ENCODE results near the gene ENOX1.

ENOX1 gene

GRCh38 chr13:43483930-43484329, 302.8 kb downstream of the ENOX1 start:
- no peak for TF ChIP-seq TAF1 (IDR thresholded peaks at IDR 0.05; ENCODE audit: borderline replicate concordance, insufficient read depth, low read length)
- TF ChIP-seq REST (IDR thresholded peaks at IDR 0.05; ENCODE audit: insufficient read depth in 1 of 2, low read depth in 2 of 2, low read length in 2 of 2): no peak
- no peak for TF ChIP-seq FOXP2 (optimal IDR thresholded peaks at IDR 0.05; ENCODE audit: borderline replicate concordance, extremely low read depth, extremely low read length, insufficient read depth)
- no peak for TF ChIP-seq POLR2AphosphoS5 (IDR thresholded peaks at IDR 0.05; ENCODE audit: low read depth, low read length)
- TF ChIP-seq SIN3A (IDR thresholded peaks at IDR 0.05; ENCODE audit: borderline replicate concordance, insufficient read depth, low read length): no peak

DNA sequence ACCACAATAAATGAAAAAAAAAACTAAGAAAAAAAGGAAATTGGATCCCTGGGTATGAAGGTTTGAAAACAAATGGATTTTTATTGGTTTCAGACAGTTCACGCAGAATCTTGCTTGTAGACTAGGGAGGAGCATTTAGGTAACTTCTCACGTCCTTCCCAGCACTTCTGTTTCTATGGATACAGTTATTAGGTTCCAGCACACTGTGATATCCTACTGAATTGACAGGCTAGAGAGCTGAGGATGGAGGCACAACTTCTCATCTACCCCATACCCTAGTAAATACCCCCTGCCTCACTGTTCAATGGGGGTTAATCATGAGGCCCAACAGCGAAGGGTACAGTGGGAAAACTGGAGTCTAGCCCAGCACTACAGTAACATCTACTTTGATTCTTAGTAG, 304.1 kb downstream of the ENOX1 start:
- no peak for TF ChIP-seq POLR2AphosphoS5 (IDR thresholded peaks at IDR 0.05; ENCODE audit: low read depth, low read length)
- no peak for TF ChIP-seq TAF1 (IDR thresholded peaks at IDR 0.05; ENCODE audit: borderline replicate concordance, insufficient read depth, low read length)
- TF ChIP-seq FOXP2 (optimal IDR thresholded peaks at IDR 0.05; ENCODE audit: borderline replicate concordance, extremely low read depth, extremely low read length, insufficient read depth): no peak
- no peak for TF ChIP-seq SIN3A (IDR thresholded peaks at IDR 0.05; ENCODE audit: borderline replicate concordance, insufficient read depth, low read length)
- no peak for TF ChIP-seq REST (IDR thresholded peaks at IDR 0.05; ENCODE audit: insufficient read depth in 1 of 2, low read depth in 2 of 2, low read length in 2 of 2)

- no peak for TF ChIP-seq REST (IDR thresholded peaks at IDR 0.05; ENCODE audit: insufficient read depth in 1 of 2, low read depth in 2 of 2, low read length in 2 of 2)
- no peak for TF ChIP-seq SIN3A (IDR thresholded peaks at IDR 0.05; ENCODE audit: borderline replicate concordance, insufficient read depth, low read length)
Measured at GRCh38 chr13:43482026-43482425, 304.7 kb downstream of the ENOX1 start.

GRCh38 chr13:43478902-43479301, 307.9 kb downstream of the ENOX1 start:
- no peak for TF ChIP-seq SIN3A (IDR thresholded peaks at IDR 0.05; ENCODE audit: borderline replicate concordance, insufficient read depth, low read length)
- TF ChIP-seq REST (IDR thresholded peaks at IDR 0.05; ENCODE audit: insufficient read depth in 1 of 2, low read depth in 2 of 2, low read length in 2 of 2): no peak
- TF ChIP-seq TAF1 (IDR thresholded peaks at IDR 0.05; ENCODE audit: borderline replicate concordance, insufficient read depth, low read length): no peak
- TF ChIP-seq POLR2AphosphoS5 (IDR thresholded peaks at IDR 0.05; ENCODE audit: low read depth, low read length): no peak
- TF ChIP-seq FOXP2 (optimal IDR thresholded peaks at IDR 0.05; ENCODE audit: borderline replicate concordance, extremely low read depth, extremely low read length, insufficient read depth): no peak

DNA sequence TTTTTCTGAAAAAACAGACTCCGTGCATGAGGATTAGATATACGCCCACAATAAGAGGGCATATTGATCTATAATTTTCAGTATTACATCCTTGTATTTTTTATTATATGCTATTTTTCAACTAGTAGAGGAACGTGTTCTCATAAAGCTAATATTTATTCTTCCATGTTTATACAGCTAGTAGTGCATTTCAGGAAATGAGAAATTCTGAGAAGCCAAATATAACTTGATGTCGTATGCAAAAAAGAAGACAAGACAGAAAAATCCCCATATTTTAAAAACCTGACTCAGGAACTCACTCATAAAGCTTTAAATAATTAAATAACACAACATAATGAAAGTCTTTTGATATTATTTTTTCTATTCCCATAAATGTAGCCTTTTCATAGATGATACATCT, 308.6 kb downstream of the ENOX1 start:
- TF ChIP-seq POLR2AphosphoS5 (IDR thresholded peaks at IDR 0.05; ENCODE audit: low read depth, low read length) (no peak), TAF1 (IDR thresholded peaks at IDR 0.05; ENCODE audit: borderline replicate concordance, insufficient read depth, low read length) (no peak), FOXP2 (optimal IDR thresholded peaks at IDR 0.05; ENCODE audit: borderline replicate concordance, extremely low read depth, extremely low read length, insufficient read depth) (no peak), REST (IDR thresholded peaks at IDR 0.05; ENCODE audit: insufficient read depth in 1 of 2, low read depth in 2 of 2, low read length in 2 of 2) (no peak), SIN3A (IDR thresholded peaks at IDR 0.05; ENCODE audit: borderline replicate concordance, insufficient read depth, low read length) (no peak)

All from PFSK-1 (cell line).